ENCODE data around the gene AUTS2.

- TF ChIP-seq CTCF (conservative IDR thresholded peaks at IDR 0.05; ENCODE audit: low read depth in 2 of 2) (no peak), POLR2AphosphoS5 (IDR thresholded peaks at IDR 0.05; ENCODE audit: low read depth) (no peak), EZH2 (IDR thresholded peaks at IDR 0.05; ENCODE audit: low read depth, unreplicated experiment) (no peak)
Measured at GRCh38 chr7:70116244-70116643, 518.0 kb downstream of the AUTS2 start.

All from GM23338 (cell line).